ENCODE data around the gene STAT5B.
"Not testable (repeated sequence)": the region's sequence is repeated elsewhere in the genome, so short reads cannot be mapped to it uniquely, and the experiment has no call there.

Gene STAT5B

GRCh38 chr17:42233156-42233555, 43.0 kb downstream of the STAT5B start:
- DNase-seq (ENCODE audit: low spot score), result no peak
- Mint-ChIP-seq H3K27me3 (ENCODE audit: low read depth) (no peaks in the 10 kb centered on the region), H3K27ac (no peak overlapping the region), H3K4me3 (no peak overlapping the region), H3K9me3 (no peaks in the 10 kb centered on the region), H3K4me1 (ENCODE audit: low read depth) (peaks cover 10% of the 10 kb centered on the region), H3K36me3 (ENCODE audit: low read depth) (peaks cover 22% of the 10 kb centered on the region)

GRCh38 chr17:42230225-42230624, 46.0 kb downstream of the STAT5B start:
- H3K4me3 Mint-ChIP-seq, result no peak overlapping the region
- peaks cover 32% of the 10 kb centered on the region for H3K36me3 Mint-ChIP-seq (ENCODE audit: low read depth)
- no peaks in the 10 kb centered on the region for H3K9me3 Mint-ChIP-seq
- H3K4me1 Mint-ChIP-seq (ENCODE audit: low read depth), result peaks cover 8% of the 10 kb centered on the region
- DNase-seq (ENCODE audit: low spot score), result no peak
- no peak overlapping the region for H3K27ac Mint-ChIP-seq
- no peaks in the 10 kb centered on the region for H3K27me3 Mint-ChIP-seq (ENCODE audit: low read depth)

GRCh38 chr17:42227849-42228700, 48.1 kb downstream of the STAT5B start:
- peaks cover 5% of the 10 kb centered on the region for H3K4me1 Mint-ChIP-seq (ENCODE audit: low read depth)

DNA sequence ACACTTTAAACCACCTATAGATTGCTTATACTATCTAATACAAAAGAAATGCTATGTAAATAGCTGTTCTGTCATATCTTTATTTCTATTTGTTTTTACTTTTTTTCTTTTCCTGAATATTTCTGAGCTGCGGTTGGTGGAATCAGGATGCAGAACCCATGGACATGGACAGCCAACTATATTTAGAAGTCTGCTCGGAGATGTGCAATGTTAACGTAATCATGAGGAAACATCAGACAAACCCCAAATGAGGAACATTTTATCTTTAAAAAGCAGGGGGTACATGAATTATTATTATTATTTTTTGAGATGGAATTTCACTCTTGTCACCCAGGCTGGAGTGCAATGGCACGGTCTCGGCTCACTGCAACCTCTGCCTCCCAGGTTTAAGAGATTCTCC, 50.5 kb downstream of the STAT5B start:
- no peak overlapping the region for H3K27ac Mint-ChIP-seq

More at GRCh38 chr17:42227849-42228700, 48.1 kb downstream of the STAT5B start:
- no peaks in the 10 kb centered on the region for H3K27me3 Mint-ChIP-seq (ENCODE audit: low read depth)
- DNase-seq (ENCODE audit: low spot score), result no peak
- H3K36me3 Mint-ChIP-seq (ENCODE audit: low read depth), result peaks cover 43% of the 10 kb centered on the region
- H3K27ac Mint-ChIP-seq, result peak overlapping the region; percentile 1
- no peaks in the 10 kb centered on the region for H3K9me3 Mint-ChIP-seq
- H3K4me3 Mint-ChIP-seq, result no peak overlapping the region

GRCh38 chr17:42224651-42225050, 51.5 kb downstream of the STAT5B start:
- Mint-ChIP-seq H3K27ac (no peak overlapping the region), H3K27me3 (ENCODE audit: low read depth) (no peaks in the 10 kb centered on the region), H3K4me1 (ENCODE audit: low read depth) (peaks cover 7% of the 10 kb centered on the region), H3K9me3 (no peaks in the 10 kb centered on the region), H3K36me3 (ENCODE audit: low read depth) (peaks cover 40% of the 10 kb centered on the region), H3K4me3 (no peak overlapping the region)
- no peak for DNase-seq (ENCODE audit: low spot score)

More for the DNA sequence above, 50.5 kb downstream of the STAT5B start:
- Mint-ChIP-seq H3K4me3 (no peak overlapping the region), H3K4me1 (ENCODE audit: low read depth) (peaks cover 7% of the 10 kb centered on the region), H3K36me3 (ENCODE audit: low read depth) (peaks cover 47% of the 10 kb centered on the region), H3K9me3 (no peaks in the 10 kb centered on the region), H3K27me3 (ENCODE audit: low read depth) (no peaks in the 10 kb centered on the region)
- no peak for DNase-seq (ENCODE audit: low spot score)

DNA sequence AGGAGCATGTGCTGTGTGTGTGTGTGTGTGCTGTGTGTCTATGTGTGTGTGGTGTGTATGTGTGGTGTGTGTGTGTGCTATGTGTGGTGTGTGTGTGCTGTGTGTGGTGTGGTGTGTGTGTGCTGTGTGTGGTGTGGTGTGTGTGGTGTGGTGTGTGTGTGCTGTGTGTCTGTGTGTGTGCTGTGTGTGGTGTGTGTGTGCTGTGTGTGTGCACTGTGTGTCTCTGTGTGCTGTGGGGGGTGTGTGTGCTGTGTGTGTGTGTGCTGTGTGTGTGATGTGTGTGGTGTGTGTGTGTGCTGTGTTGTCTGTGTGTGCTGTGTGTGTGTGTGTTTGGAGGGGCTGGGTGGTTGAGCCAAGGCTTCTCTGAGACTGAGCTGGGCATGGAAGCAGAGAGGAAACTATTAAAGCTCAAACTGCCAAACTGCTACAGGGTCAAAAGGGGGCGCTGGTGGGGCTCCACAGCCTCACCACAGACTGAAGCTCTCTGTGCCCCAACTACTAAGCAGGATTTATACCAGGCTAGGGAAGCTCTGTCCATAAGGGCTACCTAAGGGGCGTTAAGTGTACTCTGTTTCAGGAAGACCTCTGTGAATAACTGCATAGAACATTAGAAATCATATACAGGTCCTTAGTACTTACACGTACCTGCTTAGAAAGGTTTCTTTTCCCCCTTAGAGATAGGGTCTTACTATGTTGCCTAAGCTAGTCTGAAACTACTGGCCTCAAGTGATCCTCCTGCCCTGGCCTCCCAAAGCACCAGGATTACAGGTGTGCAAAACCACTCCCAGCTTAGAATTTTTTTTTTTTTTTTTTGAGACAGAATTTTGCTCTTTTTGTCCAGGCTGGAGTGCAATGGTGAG, 54.1 kb downstream of the STAT5B start:
- H3K4me1 Mint-ChIP-seq (ENCODE audit: low read depth), result peaks cover 5% of the 10 kb centered on the region
- H3K9me3 Mint-ChIP-seq, result no peaks in the 10 kb centered on the region
- no peak overlapping the region for H3K4me3 Mint-ChIP-seq
- no peaks in the 10 kb centered on the region for H3K27me3 Mint-ChIP-seq (ENCODE audit: low read depth)
- H3K36me3 Mint-ChIP-seq (ENCODE audit: low read depth), result peaks cover 39% of the 10 kb centered on the region
- peak; percentile 40 for DNase-seq (ENCODE audit: low spot score)
- peak overlapping the region; percentile 32 for H3K27ac Mint-ChIP-seq

DNA sequence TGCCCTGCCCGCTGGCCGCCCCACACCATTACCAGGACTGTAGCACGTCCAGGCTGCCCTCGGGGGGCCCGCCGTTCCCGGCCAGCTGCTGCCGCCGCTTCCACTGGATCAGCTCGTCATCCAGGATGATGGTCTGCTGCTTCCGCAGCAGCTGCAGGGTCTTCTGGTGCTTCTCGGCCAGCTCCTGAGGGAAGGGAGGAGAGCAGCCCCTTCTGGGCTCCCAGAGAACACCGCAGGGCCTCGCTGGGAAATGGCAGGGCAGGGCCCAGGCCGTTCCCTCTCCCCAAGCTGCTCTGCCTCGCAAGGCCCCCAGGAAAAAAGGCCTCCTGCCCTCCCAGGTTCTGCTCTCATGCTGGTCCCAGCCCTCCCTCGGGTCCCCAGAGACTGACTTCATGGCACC, 56.9 kb downstream of the STAT5B start:
- Mint-ChIP-seq H3K4me1 (ENCODE audit: low read depth) (peaks cover 11% of the 10 kb centered on the region), H3K36me3 (ENCODE audit: low read depth) (peaks cover 47% of the 10 kb centered on the region)
- not testable (repeated sequence) for DNase-seq (ENCODE audit: low spot score); H3K27me3 Mint-ChIP-seq (ENCODE audit: low read depth); H3K4me3 Mint-ChIP-seq; H3K9me3 Mint-ChIP-seq; H3K27ac Mint-ChIP-seq

DNA sequence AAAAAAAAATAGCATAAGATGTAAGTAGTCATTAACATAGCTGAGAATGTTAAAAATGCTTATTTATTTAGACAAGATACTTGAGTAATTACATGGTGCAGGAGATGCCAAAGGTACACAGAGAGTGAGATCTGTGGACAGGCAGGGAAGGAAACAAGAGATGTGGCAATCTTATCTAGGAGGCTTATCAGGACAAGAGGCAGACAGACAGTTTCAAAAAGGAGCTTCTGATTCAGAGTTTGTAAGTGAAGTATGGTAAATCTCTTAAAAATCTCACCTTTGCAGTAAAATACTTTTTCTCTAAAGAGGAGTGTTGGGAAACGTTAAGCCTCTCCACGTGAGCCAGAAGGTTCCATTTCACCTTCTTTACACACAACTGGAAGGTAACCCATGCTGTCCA, 62.0 kb downstream of the STAT5B start:
- Mint-ChIP-seq H3K27me3 (ENCODE audit: low read depth) (no peaks in the 10 kb centered on the region), H3K36me3 (ENCODE audit: low read depth) (peaks cover 63% of the 10 kb centered on the region), H3K27ac (no peak overlapping the region), H3K4me1 (ENCODE audit: low read depth) (peaks cover 11% of the 10 kb centered on the region), H3K4me3 (no peak overlapping the region), H3K9me3 (no peaks in the 10 kb centered on the region)
- no peak for DNase-seq (ENCODE audit: low spot score)

DNA sequence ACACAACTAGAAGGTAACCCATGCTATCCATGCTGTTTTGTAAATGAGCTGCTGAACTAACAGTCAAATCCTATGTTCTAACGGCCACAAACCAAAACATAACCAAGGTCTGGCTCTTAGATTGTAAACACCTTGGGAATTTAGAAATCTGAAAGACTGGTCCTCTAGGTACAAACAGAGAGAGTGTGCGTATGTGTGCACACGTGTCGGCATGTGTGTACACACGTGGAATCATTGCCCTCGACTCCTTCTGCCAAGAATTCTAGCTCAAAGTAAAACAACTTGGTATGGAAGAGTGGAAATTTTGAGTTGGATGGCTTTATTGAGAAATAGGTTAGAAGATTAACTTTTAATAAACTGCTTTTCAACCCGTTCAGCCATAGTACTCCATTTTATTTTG, 63.8 kb downstream of the STAT5B start:
- H3K27me3 Mint-ChIP-seq (ENCODE audit: low read depth), result no peaks in the 10 kb centered on the region
- no peak for DNase-seq (ENCODE audit: low spot score)
- no peaks in the 10 kb centered on the region for H3K9me3 Mint-ChIP-seq
- peaks cover 61% of the 10 kb centered on the region for H3K36me3 Mint-ChIP-seq (ENCODE audit: low read depth)
- H3K27ac Mint-ChIP-seq, result no peak overlapping the region
- peaks cover 11% of the 10 kb centered on the region for H3K4me1 Mint-ChIP-seq (ENCODE audit: low read depth)
- no peak overlapping the region for H3K4me3 Mint-ChIP-seq

DNA sequence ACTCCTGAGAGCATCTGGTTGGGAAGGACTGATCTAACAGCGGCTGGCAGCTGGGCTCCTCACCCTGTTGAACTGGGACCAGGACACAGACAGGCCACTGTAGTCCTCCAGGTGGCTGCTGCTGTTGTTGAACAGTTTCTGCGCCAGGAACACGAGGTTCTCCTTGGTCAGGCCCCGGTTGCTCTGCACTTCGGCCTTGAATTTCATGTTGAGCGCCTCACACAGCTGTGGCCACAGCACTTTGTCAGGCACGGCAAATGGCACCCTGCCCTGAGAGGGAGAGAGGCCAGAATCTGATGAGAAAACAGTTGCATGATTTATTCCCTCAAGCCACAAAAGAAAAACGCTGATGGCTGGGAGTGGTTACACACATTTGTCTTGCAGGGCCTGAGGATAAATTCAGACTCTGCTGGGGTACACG, 64.3 kb downstream of the STAT5B start:
- H3K4me1 Mint-ChIP-seq (ENCODE audit: low read depth); DNase-seq (ENCODE audit: low spot score); H3K27ac Mint-ChIP-seq; H3K9me3 Mint-ChIP-seq; H3K4me3 Mint-ChIP-seq; H3K27me3 Mint-ChIP-seq (ENCODE audit: low read depth): not testable (repeated sequence)
- H3K36me3 Mint-ChIP-seq (ENCODE audit: low read depth), result peaks cover 59% of the 10 kb centered on the region

DNA sequence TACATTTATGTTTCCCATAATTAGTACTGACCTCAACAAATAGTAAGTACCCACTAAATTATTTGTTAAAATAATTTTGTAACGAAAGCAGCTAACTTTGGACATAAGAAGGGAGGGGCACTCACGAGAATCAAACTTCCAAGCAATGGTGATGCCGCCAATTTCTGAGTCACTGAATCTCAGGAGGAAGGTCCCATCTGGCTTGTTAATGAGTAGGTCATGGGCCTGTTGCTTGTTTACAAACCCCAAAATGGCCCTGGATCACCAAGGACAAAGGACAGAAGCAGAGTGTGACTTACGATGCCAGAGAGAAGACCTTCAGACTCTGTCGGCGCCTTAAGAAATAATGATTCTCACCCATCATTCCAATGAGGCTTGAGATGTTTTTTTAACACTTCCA, 66.1 kb downstream of the STAT5B start:
- Mint-ChIP-seq H3K4me3 (no peak overlapping the region), H3K36me3 (ENCODE audit: low read depth) (peaks cover 49% of the 10 kb centered on the region), H3K27ac (no peak overlapping the region), H3K4me1 (ENCODE audit: low read depth) (peaks cover 9% of the 10 kb centered on the region), H3K27me3 (ENCODE audit: low read depth) (no peaks in the 10 kb centered on the region), H3K9me3 (no peaks in the 10 kb centered on the region)
- no peak for DNase-seq (ENCODE audit: low spot score)

DNA sequence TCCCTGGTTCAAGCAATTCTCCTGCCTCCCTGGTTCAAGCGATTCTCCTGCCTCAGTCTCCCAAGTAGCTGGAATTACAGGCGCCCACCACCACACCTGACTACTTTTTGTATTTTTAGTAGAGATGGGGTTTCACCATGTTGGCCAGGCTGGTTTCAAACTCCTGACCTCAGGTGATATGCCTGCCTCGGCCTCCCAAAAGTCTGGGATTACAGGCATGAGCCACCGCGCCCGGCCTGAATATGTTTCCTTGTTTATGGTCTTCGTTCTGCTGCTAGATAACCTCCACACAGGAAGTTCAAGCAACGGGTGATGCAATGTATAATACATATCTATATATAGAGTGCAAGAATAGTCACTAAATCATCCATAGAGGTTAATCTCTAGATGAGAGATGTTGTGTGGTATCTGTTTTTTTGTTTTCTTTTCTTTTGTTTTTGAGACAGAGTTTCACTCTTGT, 70.0 kb downstream of the STAT5B start:
- not testable (repeated sequence) for H3K27me3 Mint-ChIP-seq (ENCODE audit: low read depth); H3K27ac Mint-ChIP-seq; H3K4me3 Mint-ChIP-seq; H3K4me1 Mint-ChIP-seq (ENCODE audit: low read depth); H3K9me3 Mint-ChIP-seq; DNase-seq (ENCODE audit: low spot score)
- peaks cover 60% of the 10 kb centered on the region for H3K36me3 Mint-ChIP-seq (ENCODE audit: low read depth)

GRCh38 chr17:42203354-42203753, 72.8 kb downstream of the STAT5B start:
- Mint-ChIP-seq H3K36me3 (ENCODE audit: low read depth) (peaks cover 52% of the 10 kb centered on the region), H3K9me3 (no peaks in the 10 kb centered on the region), H3K27ac (no peak overlapping the region), H3K4me1 (ENCODE audit: low read depth) (no peaks in the 10 kb centered on the region), H3K27me3 (ENCODE audit: low read depth) (no peaks in the 10 kb centered on the region), H3K4me3 (no peak overlapping the region)
- DNase-seq (ENCODE audit: low spot score), result no peak

DNA sequence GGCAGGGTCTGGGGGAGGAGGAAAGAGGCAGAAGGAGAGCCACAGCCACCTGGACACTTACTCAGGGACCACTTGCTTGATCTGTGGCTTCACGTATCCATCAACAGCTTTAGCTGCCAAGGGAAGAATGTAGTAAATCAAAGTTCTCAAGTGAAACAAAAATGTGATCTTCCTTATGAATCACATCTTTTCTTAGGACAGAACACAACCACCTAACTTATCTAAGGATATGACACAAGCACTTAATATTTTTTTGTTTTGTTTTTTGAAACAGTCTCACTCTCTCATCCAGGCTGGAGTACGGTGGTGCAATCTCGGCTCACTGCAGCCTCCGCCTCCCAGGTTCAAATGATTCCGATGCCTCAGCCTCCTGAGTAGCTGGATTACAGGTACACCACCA, 73.5 kb downstream of the STAT5B start:
- Mint-ChIP-seq H3K4me1 (ENCODE audit: low read depth) (no peaks in the 10 kb centered on the region), H3K36me3 (ENCODE audit: low read depth) (peaks cover 52% of the 10 kb centered on the region), H3K4me3 (no peak overlapping the region), H3K9me3 (no peaks in the 10 kb centered on the region), H3K27me3 (ENCODE audit: low read depth) (no peaks in the 10 kb centered on the region), H3K27ac (no peak overlapping the region)
- DNase-seq (ENCODE audit: low spot score), result no peak

Data from T-helper 2 cell treated with Interferon-gamma antibody and Interleukin-4, amounts not matched to agents 5 μg/mL and 100 μg/mL, for 36 hours (primary cell).